Lung (tissue), 12 donors: ENCODE data around the gene ARF1. TPM values are rescaled to one million over a fixed set of nuclear protein-coding genes. Genes with fewer than 3 reads are reported as not detected.

ENCODE experiments used
- ATAC-seq: fragments of 200-7000 bp; cut with Tn5 transposase; one replicate; pipeline ENCODE4 v1.9.1; 2020; ENCODE audit warnings: moderate number of reproducible peaks; ENCODE audit not compliant: insufficient read depth, low FRiP score
- DNase-seq, 3 donors: peaks; one replicate each; pipeline ENCODE4 v3.0.0-alpha.2; 2013 to 2017
- H3K27ac ChIP-seq, 2 donors: one replicate each; pipeline ENCODE4 v1.5.1; 2013; ENCODE audit warnings: mild to moderate bottlenecking in 2 of 2, moderate library complexity in 2 of 2, control low read depth in 1 of 2, inconsistent platforms in 1 of 2, low read depth in 1 of 2, low read length in 1 of 2
- H3K27me3 ChIP-seq, 3 donors: one replicate each; pipeline ENCODE4 v1.5.1; 2013; ENCODE audit warnings: low read length in 2 of 3; ENCODE audit not compliant: control insufficient read depth in 3 of 3, insufficient read depth in 3 of 3
- H3K36me3 ChIP-seq, 4 donors: one replicate each; pipeline ENCODE4 v1.5.1; 2013; ENCODE audit warnings: low read length in 4 of 4, mild to moderate bottlenecking in 1 of 4, moderate library complexity in 1 of 4; ENCODE audit not compliant: control insufficient read depth in 4 of 4, insufficient read depth in 4 of 4
- H3K4me1 ChIP-seq, 5 donors: one replicate each; pipeline ENCODE4 v1.5.1; 2013; ENCODE audit warnings: low read length in 5 of 5, mild to moderate bottlenecking in 2 of 5, moderate library complexity in 1 of 5; ENCODE audit not compliant: control insufficient read depth in 5 of 5, insufficient read depth in 5 of 5
- H3K4me3 ChIP-seq: one replicate; pipeline ENCODE4 v1.5.1; 2013; ENCODE audit warnings: mild to moderate bottlenecking, control low read depth, moderate library complexity
- H3K9ac ChIP-seq, 2 donors: one replicate each; pipeline ENCODE4 v1.5.1; 2013; ENCODE audit warnings: low read length in 2 of 2, control low read depth in 1 of 2; ENCODE audit not compliant: insufficient read depth in 1 of 2
- H3K9me3 ChIP-seq, 4 donors: one replicate each; pipeline ENCODE4 v1.5.1; 2013; ENCODE audit warnings: low read length in 3 of 4, mild to moderate bottlenecking in 1 of 4, moderate library complexity in 1 of 4; ENCODE audit not compliant: control insufficient read depth in 4 of 4, insufficient read depth in 3 of 4
- WGBS, 2 donors: extraction: QIAGEN DNeasy Blood & Tissue Kit; methylation state at CpG; one replicate each; pipeline ENCODE4 v1.1.7; 2013; 5-methylcytosine and 5-hydroxymethylcytosine counted together
- polyA plus RNA-seq, 2 donors: library from polyadenylated mRNA; stranded (reverse); fragments of 200-250 nt; gene quantifications; one replicate each; pipeline ENCODE4 v1.2.1, GENCODE V29; 2013
- total RNA-seq, 2 donors: library from RNA; depleted of rRNA in 1 of 2; stranded (reverse); fragments of >200 nt in 1 of 2; gene quantifications; one replicate each; pipeline ENCODE4 v1.2.1, GENCODE V29; 2014 to 2021
- TF ChIP-seq, protein P1 (sequence below): IDR thresholded peaks from 2 replicates; pipeline ENCODE4 v1.5.1; 2012; ENCODE audit warnings: mild to moderate bottlenecking; ENCODE audit errors: control extremely low read depth, extremely low read depth
- donor health status: control.
- donor health status: control.
- donor health status: Bipolar disorder and iron deficiency.
- donor health status: healthy.
- donor health status: DM: yes; HTN: yes; CAD: no.

Gene ARF1
- total and polyA plus RNA-seq, 4 donors = 226 to 713 (median 439) TPM

- WGBS, 2 donors = 39 to 52% methylated on average over 2 of the region's 2 CpGs
- Histone ChIP-seq H3K9ac (no peak overlapping the region), H3K9me3 (peaks cover 0 to 2% (median 0%) of the 10 kb centered on the region in 4 donors), H3K36me3 (no peaks in the 10 kb centered on the region), H3K4me1 (peaks cover 0 to 4% (median 0%) of the 10 kb centered on the region in 5 donors), H3K27me3 (peaks cover 0 to 50% (median 40%) of the 10 kb centered on the region in 3 donors), H3K4me3 (no peak overlapping the region), H3K27ac (no peak overlapping the region)
- ATAC-seq (no peak), DNase-seq (no peak)
- TF ChIP-seq, protein P1, sequence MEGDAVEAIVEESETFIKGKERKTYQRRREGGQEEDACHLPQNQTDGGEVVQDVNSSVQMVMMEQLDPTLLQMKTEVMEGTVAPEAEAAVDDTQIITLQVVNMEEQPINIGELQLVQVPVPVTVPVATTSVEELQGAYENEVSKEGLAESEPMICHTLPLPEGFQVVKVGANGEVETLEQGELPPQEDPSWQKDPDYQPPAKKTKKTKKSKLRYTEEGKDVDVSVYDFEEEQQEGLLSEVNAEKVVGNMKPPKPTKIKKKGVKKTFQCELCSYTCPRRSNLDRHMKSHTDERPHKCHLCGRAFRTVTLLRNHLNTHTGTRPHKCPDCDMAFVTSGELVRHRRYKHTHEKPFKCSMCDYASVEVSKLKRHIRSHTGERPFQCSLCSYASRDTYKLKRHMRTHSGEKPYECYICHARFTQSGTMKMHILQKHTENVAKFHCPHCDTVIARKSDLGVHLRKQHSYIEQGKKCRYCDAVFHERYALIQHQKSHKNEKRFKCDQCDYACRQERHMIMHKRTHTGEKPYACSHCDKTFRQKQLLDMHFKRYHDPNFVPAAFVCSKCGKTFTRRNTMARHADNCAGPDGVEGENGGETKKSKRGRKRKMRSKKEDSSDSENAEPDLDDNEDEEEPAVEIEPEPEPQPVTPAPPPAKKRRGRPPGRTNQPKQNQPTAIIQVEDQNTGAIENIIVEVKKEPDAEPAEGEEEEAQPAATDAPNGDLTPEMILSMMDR = no peak
These were observed 12.3 kb upstream of the ARF1 start for GRCh38 chr1:228070173-228070572.

DNA sequence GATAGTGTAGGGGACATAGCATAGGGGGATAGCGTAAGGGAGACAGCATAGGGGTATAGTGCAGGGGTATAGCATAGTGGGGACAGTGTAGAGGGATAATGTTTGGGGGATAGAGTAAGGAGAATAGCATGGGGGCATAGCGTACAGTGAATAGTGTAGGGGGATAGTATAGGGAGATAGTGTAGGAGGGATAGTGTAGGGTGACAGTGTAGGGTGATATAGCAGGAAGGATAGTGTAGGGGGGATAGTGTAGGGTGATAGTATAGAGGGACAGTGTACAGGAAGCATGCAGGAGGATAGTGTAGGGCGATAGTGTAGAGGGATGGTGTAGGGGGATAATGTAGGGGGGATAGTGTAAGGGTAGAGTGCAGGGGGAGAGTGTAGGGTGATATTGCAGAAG lies 11.7 kb upstream of the ARF1 start:
- Histone ChIP-seq H3K36me3 (no peaks in the 10 kb centered on the region), H3K27ac (no peak overlapping the region), H3K27me3 (peaks cover 0 to 50% (median 40%) of the 10 kb centered on the region in 3 donors), H3K9ac (no peak overlapping the region), H3K4me3 (no peak overlapping the region), H3K9me3 (peaks cover 0 to 2% (median 0%) of the 10 kb centered on the region in 4 donors), H3K4me1 (peaks cover 0 to 4% (median 0%) of the 10 kb centered on the region in 5 donors)
- DNase-seq = no peak
- no peak for ATAC-seq
- 58 to 71% methylated on average over 3 of the region's 3 CpGs for WGBS, 2 donors
- TF ChIP-seq, protein P1 = no peak

- no peak overlapping the region for H3K9ac ChIP-seq
- TF ChIP-seq, protein P1 = no peak
- H3K4me3 ChIP-seq = no peak overlapping the region
- no peaks in the 10 kb centered on the region for H3K36me3 ChIP-seq
- H3K9me3 ChIP-seq = peaks cover 0 to 2% (median 0%) of the 10 kb centered on the region in 4 donors
- ATAC-seq (no peak), DNase-seq (no peak)
- H3K27ac ChIP-seq = no peak overlapping the region
- peaks cover 0 to 4% (median 0%) of the 10 kb centered on the region in 5 donors for H3K4me1 ChIP-seq
- peaks cover 0 to 50% (median 38%) of the 10 kb centered on the region in 3 donors for H3K27me3 ChIP-seq
- WGBS, 2 donors = 57 to 69% methylated on average over 7 of the region's 7 CpGs
These were observed 10.5 kb upstream of the ARF1 start for GRCh38 chr1:228071839-228072657.
